Loucy (cell line): ENCODE data around the gene OR2W1.

ENCODE experiments used
- H2AFZ ChIP-seq: fragments of 200-600 bp; sonication (generic); 2 replicates; pipeline ENCODE4 v1.6.0; 2016; ENCODE audit warnings: antibody characterized with exemption, mild to moderate bottlenecking, low read length, moderate library complexity
- H3F3A ChIP-seq: fragments of 200-600 bp; 2 replicates; pipeline ENCODE4 v1.6.0; 2016; ENCODE audit warnings: antibody characterized with exemption, low read depth, mild to moderate bottlenecking
- H3K27me3 ChIP-seq: fragments of 200-600 bp; sonication (generic); 2 replicates; pipeline ENCODE4 v1.6.1; 2014; ENCODE audit warnings: low read length, mild to moderate bottlenecking; ENCODE audit not compliant: insufficient read depth, poor library complexity, severe bottlenecking
- H3K36me3 ChIP-seq: fragments of 200-600 bp; sonication (generic); 2 replicates; pipeline ENCODE4 v1.6.1; 2016; ENCODE audit warnings: low read length; ENCODE audit not compliant: insufficient read depth
- H3K4me1 ChIP-seq: fragments of 200-600 bp; sonication (generic); 2 replicates; pipeline ENCODE4 v1.5.1; 2014; ENCODE audit warnings: low read length, mild to moderate bottlenecking; ENCODE audit not compliant: insufficient read depth, poor library complexity, severe bottlenecking
- H3K4me2 ChIP-seq: fragments of 200-600 bp; sonication (generic); 2 replicates; pipeline ENCODE4 v1.6.0; 2014; ENCODE audit warnings: antibody characterized with exemption, low read length, low read depth, mild to moderate bottlenecking; ENCODE audit not compliant: poor library complexity, severe bottlenecking
- H3K4me3 ChIP-seq: fragments of 200-600 bp; sonication (generic); 2 replicates; pipeline ENCODE4 v1.5.1; 2014; ENCODE audit warnings: low read length, mild to moderate bottlenecking, mixed read lengths; ENCODE audit not compliant: poor library complexity, severe bottlenecking
- H3K79me2 ChIP-seq: fragments of 200-600 bp; sonication (generic); 2 replicates; pipeline ENCODE4 v1.6.1; 2014; ENCODE audit warnings: low read length; ENCODE audit not compliant: insufficient read depth
- H3K9ac ChIP-seq: fragments of 200-600 bp; sonication (generic); 2 replicates; pipeline ENCODE4 v1.6.0; 2014; ENCODE audit warnings: mild to moderate bottlenecking, low read depth, low read length, moderate library complexity; ENCODE audit not compliant: poor library complexity, severe bottlenecking
- H3K9me2 ChIP-seq: fragments of 200-600 bp; sonication (generic); replicated peaks from 2 replicates; pipeline ENCODE4 v1.6.1; 2016; ENCODE audit warnings: low read depth, low read length, mixed read lengths
- H3K9me3 ChIP-seq: fragments of 200-600 bp; sonication (generic); 2 replicates; pipeline ENCODE4 v1.6.1; 2014; ENCODE audit warnings: mild to moderate bottlenecking, antibody characterized with exemption, low read length, low read depth; ENCODE audit not compliant: insufficient read depth
- H4K20me1 ChIP-seq: fragments of 200-600 bp; sonication (generic); 2 replicates; pipeline ENCODE4 v1.6.0; 2014; ENCODE audit warnings: antibody characterized with exemption, low read length, mild to moderate bottlenecking; ENCODE audit not compliant: insufficient read depth, poor library complexity, severe bottlenecking
- EZH2phosphoT487 ChIP-seq: fragments of 200-600 bp; IDR thresholded peaks from 2 replicates; pipeline ENCODE4 v1.6.1; 2018; ENCODE audit warnings: antibody characterized with exemption, mild to moderate bottlenecking, moderate library complexity, borderline replicate concordance
- TF ChIP-seq, protein P1 (sequence below): fragments of 200-600 bp; sonication (generic); conservative IDR thresholded peaks from 2 replicates; pipeline ENCODE4 v1.5.1; 2014; ENCODE audit warnings: mild to moderate bottlenecking, antibody characterized with exemption, low read length

The OR2W1 gene

GRCh38 chr6:28995093-28995650 is 49.8 kb downstream of the OR2W1 start:
- no peaks in the 10 kb centered on the region for H3K9me2 ChIP-seq
- no peaks in the 10 kb centered on the region for H3K36me3 ChIP-seq
- H2AFZ ChIP-seq, result no peak overlapping the region
- H3K4me3 ChIP-seq, result no peak overlapping the region
- no peaks in the 10 kb centered on the region for H3K4me1 ChIP-seq
- no peaks in the 10 kb centered on the region for H3K9me3 ChIP-seq
- TF ChIP-seq, protein P1, sequence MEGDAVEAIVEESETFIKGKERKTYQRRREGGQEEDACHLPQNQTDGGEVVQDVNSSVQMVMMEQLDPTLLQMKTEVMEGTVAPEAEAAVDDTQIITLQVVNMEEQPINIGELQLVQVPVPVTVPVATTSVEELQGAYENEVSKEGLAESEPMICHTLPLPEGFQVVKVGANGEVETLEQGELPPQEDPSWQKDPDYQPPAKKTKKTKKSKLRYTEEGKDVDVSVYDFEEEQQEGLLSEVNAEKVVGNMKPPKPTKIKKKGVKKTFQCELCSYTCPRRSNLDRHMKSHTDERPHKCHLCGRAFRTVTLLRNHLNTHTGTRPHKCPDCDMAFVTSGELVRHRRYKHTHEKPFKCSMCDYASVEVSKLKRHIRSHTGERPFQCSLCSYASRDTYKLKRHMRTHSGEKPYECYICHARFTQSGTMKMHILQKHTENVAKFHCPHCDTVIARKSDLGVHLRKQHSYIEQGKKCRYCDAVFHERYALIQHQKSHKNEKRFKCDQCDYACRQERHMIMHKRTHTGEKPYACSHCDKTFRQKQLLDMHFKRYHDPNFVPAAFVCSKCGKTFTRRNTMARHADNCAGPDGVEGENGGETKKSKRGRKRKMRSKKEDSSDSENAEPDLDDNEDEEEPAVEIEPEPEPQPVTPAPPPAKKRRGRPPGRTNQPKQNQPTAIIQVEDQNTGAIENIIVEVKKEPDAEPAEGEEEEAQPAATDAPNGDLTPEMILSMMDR, result no peak
- no peak for TF ChIP-seq EZH2phosphoT487
- no peaks in the 10 kb centered on the region for H4K20me1 ChIP-seq
- H3K27me3 ChIP-seq, result no peaks in the 10 kb centered on the region
- no peaks in the 10 kb centered on the region for H3K79me2 ChIP-seq
- no peak overlapping the region for H3K4me2 ChIP-seq
- no peaks in the 10 kb centered on the region for H3F3A ChIP-seq
- H3K9ac ChIP-seq, result no peak overlapping the region
